ENCODE data around the gene CDHR5.

The CDHR5 gene

GRCh38 chr11:568306-569157 is 56.2 kb downstream of the CDHR5 start:
- Histone ChIP-seq H3K27me3 (ENCODE audit: insufficient read depth, low read length, poor library complexity) (no peaks in the 10 kb centered on the region), H3K4me2 (ENCODE audit: insufficient read depth, low read length) (peak overlapping the region; percentile 88), H3K4me1 (ENCODE audit: insufficient read depth, low read length) (peaks cover 34% of the 10 kb centered on the region), H3K9ac (ENCODE audit: low read depth, low read length) (peak overlapping the region; percentile 96), H3K27ac (ENCODE audit: low read length) (peak overlapping the region; percentile 64), H3K79me2 (ENCODE audit: insufficient read depth, low read length) (peaks cover 13% of the 10 kb centered on the region; the same call in 1 of the 2 replicates), H3K36me3 (ENCODE audit: insufficient read depth, low read length) (peaks cover 30% of the 10 kb centered on the region), H4K20me1 (ENCODE audit: insufficient read depth, low read length) (peaks cover 21% of the 10 kb centered on the region), H2AFZ (ENCODE audit: low read depth, low read length) (peak overlapping the region; percentile 70; the same call in 1 of the 2 replicates), H3K4me3 (ENCODE audit: low read depth in 1 of 2, low read length in 2 of 2) (peak overlapping the region; percentile 59 to 76), H3K9me3 (ENCODE audit: insufficient read depth, low read length, severe bottlenecking) (no peaks in the 10 kb centered on the region)
- TF ChIP-seq EZH2 (IDR thresholded peaks at IDR 0.05; ENCODE audit: borderline replicate concordance, low read depth, low read length, severe bottlenecking): no peak
- TF ChIP-seq CTCF (IDR thresholded peaks at IDR 0.05; ENCODE audit: borderline replicate concordance, extremely low read depth, low read length, poor library complexity, severe bottlenecking): no peak
- DNase-seq (peak; percentile 97), ATAC-seq (ENCODE audit: insufficient read depth, low read depth) (peak; percentile 93)

- peak overlapping the region; percentile 33 to 76 for H3K4me3 ChIP-seq (ENCODE audit: low read depth in 1 of 2, low read length in 2 of 2)
- H3K9me3 ChIP-seq (ENCODE audit: insufficient read depth, low read length, severe bottlenecking): no peaks in the 10 kb centered on the region
- peaks cover 13% of the 10 kb centered on the region; the same call in 1 of the 2 replicates for H3K79me2 ChIP-seq (ENCODE audit: insufficient read depth, low read length)
- TF ChIP-seq CTCF (IDR thresholded peaks at IDR 0.05; ENCODE audit: borderline replicate concordance, extremely low read depth, low read length, poor library complexity, severe bottlenecking): no peak
- TF ChIP-seq EZH2 (IDR thresholded peaks at IDR 0.05; ENCODE audit: borderline replicate concordance, low read depth, low read length, severe bottlenecking): no peak
- DNase-seq (no peak), ATAC-seq (ENCODE audit: insufficient read depth, low read depth) (no peak; the same call in 2 of the 3 replicates)
- peaks cover 28% of the 10 kb centered on the region for H4K20me1 ChIP-seq (ENCODE audit: insufficient read depth, low read length)
- H3K9ac ChIP-seq (ENCODE audit: low read depth, low read length): peak overlapping the region; percentile 96
- no peaks in the 10 kb centered on the region for H3K27me3 ChIP-seq (ENCODE audit: insufficient read depth, low read length, poor library complexity)
- peak overlapping the region; percentile 40; the same call in 1 of the 2 replicates for H3K27ac ChIP-seq (ENCODE audit: low read length)
- peaks cover 38% of the 10 kb centered on the region for H3K36me3 ChIP-seq (ENCODE audit: insufficient read depth, low read length)
- peak overlapping the region; percentile 43; the same call in 1 of the 2 replicates for H2AFZ ChIP-seq (ENCODE audit: low read depth, low read length)
- peak overlapping the region; percentile 88 for H3K4me2 ChIP-seq (ENCODE audit: insufficient read depth, low read length)
- H3K4me1 ChIP-seq (ENCODE audit: insufficient read depth, low read length): peaks cover 35% of the 10 kb centered on the region
Observed at GRCh38 chr11:567629-568292, 57.0 kb downstream of the CDHR5 start.

GRCh38 chr11:567011-567628 is 57.6 kb downstream of the CDHR5 start:
- Histone ChIP-seq H3K27me3 (ENCODE audit: insufficient read depth, low read length, poor library complexity) (no peaks in the 10 kb centered on the region), H3K4me2 (ENCODE audit: insufficient read depth, low read length) (peak overlapping the region; percentile 88), H3K27ac (ENCODE audit: low read length) (peak overlapping the region; percentile 40; the same call in 1 of the 2 replicates), H2AFZ (ENCODE audit: low read depth, low read length) (no peak overlapping the region), H3K4me3 (ENCODE audit: low read depth in 1 of 2, low read length in 2 of 2) (peak overlapping the region; percentile 33 to 76; a peak in 3 of 4 replicates), H3K79me2 (ENCODE audit: insufficient read depth, low read length) (peaks cover 13% of the 10 kb centered on the region; the same call in 1 of the 2 replicates), H4K20me1 (ENCODE audit: insufficient read depth, low read length) (peaks cover 35% of the 10 kb centered on the region), H3K36me3 (ENCODE audit: insufficient read depth, low read length) (peaks cover 44% of the 10 kb centered on the region), H3K9me3 (ENCODE audit: insufficient read depth, low read length, severe bottlenecking) (no peaks in the 10 kb centered on the region), H3K9ac (ENCODE audit: low read depth, low read length) (peak overlapping the region; percentile 96), H3K4me1 (ENCODE audit: insufficient read depth, low read length) (peaks cover 41% of the 10 kb centered on the region)
- DNase-seq (no peak), ATAC-seq (ENCODE audit: insufficient read depth, low read depth) (no peak)
- TF ChIP-seq EZH2 (IDR thresholded peaks at IDR 0.05; ENCODE audit: borderline replicate concordance, low read depth, low read length, severe bottlenecking): no peak
- no peak for TF ChIP-seq CTCF (IDR thresholded peaks at IDR 0.05; ENCODE audit: borderline replicate concordance, extremely low read depth, low read length, poor library complexity, severe bottlenecking)
